HFFc6 (cell line): Measurements from ENCODE around the gene CCNY. TPM values are rescaled to one million over a fixed set of nuclear protein-coding genes. Genes with fewer than 3 reads are reported as not detected.

Experiments used
- DNase-seq: peaks from one replicate; pipeline ENCODE4 v3.0.0-alpha.2; 2018
- H3K27ac Mint-ChIP-seq: 2 replicates; pipeline ENCODE4 v1.8.0; 2020; ENCODE audit warnings: mild to moderate bottlenecking, mixed read lengths
- H3K27me3 Mint-ChIP-seq: 2 replicates; pipeline ENCODE4 v1.8.0; 2021; ENCODE audit warnings: mild to moderate bottlenecking, moderate library complexity, mixed read lengths; ENCODE audit not compliant: insufficient read depth
- H3K36me3 Mint-ChIP-seq: 2 replicates; pipeline ENCODE4 v1.8.0; 2021; ENCODE audit warnings: low read depth, mixed read lengths
- H3K4me1 Mint-ChIP-seq: 2 replicates; pipeline ENCODE4 v1.8.0; 2020; ENCODE audit warnings: low read depth, mixed read lengths
- H3K4me3 Mint-ChIP-seq: 2 replicates; pipeline ENCODE4 v1.8.0; 2020; ENCODE audit warnings: mild to moderate bottlenecking, moderate library complexity, mixed read lengths
- H3K9me3 Mint-ChIP-seq: 2 replicates; pipeline ENCODE4 v1.8.0; 2020; ENCODE audit warnings: mild to moderate bottlenecking, mixed read lengths
- total RNA-seq, 6 experiments: library from RNA; stranded (reverse); fragmentation: NEBNext Ultra II Directional; extraction: Animal tissue kit (Norgen Biotek cat#: 25700); gene quantifications; 2 replicates in 1 of 6; 3 replicates in 5 of 6; pipeline ENCODE4 v1.2.3, GENCODE V29; 2021
- TF ChIP-seq, protein P1 (sequence below): fragments of 200-600 bp; sonication (generic); IDR thresholded peaks from 2 replicates; pipeline ENCODE4 v1.5.0; 2021; ENCODE audit warnings: antibody characterized with exemption, mild to moderate bottlenecking

Gene CCNY
- total RNA-seq, 6 experiments from 2014 or later: 60.0 to 76.6 (median 69.9) TPM

DNA sequence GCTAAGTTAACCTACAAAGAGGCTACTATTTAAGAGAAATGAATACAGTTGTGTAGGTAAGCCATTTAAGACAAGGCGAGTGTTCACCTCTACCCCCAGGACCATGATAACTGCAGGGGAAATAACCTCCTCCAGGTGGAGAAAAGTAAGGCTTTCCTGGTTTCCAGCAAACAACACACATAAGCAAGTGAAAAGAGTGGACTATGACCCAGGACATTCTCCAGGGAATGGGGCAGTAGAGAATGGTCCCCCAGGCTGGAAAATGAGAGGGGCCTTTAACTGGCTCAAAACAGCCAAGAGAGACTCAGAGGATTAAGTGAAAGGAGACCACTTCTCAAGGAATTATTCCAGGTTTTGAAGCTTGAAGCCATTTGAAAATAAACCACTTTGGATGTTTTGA, 167.8 kb downstream of the CCNY start:
- TF ChIP-seq, protein P1, sequence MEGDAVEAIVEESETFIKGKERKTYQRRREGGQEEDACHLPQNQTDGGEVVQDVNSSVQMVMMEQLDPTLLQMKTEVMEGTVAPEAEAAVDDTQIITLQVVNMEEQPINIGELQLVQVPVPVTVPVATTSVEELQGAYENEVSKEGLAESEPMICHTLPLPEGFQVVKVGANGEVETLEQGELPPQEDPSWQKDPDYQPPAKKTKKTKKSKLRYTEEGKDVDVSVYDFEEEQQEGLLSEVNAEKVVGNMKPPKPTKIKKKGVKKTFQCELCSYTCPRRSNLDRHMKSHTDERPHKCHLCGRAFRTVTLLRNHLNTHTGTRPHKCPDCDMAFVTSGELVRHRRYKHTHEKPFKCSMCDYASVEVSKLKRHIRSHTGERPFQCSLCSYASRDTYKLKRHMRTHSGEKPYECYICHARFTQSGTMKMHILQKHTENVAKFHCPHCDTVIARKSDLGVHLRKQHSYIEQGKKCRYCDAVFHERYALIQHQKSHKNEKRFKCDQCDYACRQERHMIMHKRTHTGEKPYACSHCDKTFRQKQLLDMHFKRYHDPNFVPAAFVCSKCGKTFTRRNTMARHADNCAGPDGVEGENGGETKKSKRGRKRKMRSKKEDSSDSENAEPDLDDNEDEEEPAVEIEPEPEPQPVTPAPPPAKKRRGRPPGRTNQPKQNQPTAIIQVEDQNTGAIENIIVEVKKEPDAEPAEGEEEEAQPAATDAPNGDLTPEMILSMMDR: no peak
- no peaks in the 10 kb centered on the region for H3K4me1 Mint-ChIP-seq
- H3K27me3 Mint-ChIP-seq: no peaks in the 10 kb centered on the region
- H3K9me3 Mint-ChIP-seq: no peaks in the 10 kb centered on the region
- no peak for DNase-seq
- H3K36me3 Mint-ChIP-seq: no peaks in the 10 kb centered on the region
- no peak overlapping the region for H3K4me3 Mint-ChIP-seq
- H3K27ac Mint-ChIP-seq: no peak overlapping the region

DNA sequence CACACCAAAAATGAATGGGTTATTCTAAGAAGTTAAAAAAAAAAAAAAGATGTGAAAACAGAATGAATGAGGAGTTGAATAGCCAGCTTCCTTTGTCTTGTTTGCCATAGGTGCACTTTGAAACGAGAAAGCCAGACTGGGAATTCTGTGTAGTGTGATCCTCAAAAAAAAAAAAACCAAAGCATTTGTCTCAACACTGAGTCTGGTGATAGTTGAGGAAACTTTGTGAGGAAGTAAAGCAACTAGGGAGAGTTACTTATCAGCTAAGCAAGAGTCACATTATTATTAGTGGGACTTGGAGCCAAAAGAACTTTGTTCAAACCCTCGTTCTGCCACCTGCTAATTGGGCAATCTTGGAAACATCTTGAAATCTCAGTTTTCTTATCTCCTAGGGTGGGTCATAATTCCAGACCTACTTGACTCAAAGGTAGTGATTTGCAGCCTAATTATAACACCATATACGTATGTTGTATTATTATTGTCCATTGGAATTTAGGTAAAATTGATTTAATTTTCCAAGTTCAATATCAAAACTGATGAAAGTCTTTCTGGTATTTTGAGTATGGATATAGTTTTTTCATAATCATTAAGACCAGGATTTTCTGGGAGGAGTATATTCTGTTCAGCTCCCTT, 169.0 kb downstream of the CCNY start:
- Mint-ChIP-seq H3K9me3 (no peaks in the 10 kb centered on the region), H3K36me3 (no peaks in the 10 kb centered on the region), H3K4me3 (no peak overlapping the region), H3K27ac (no peak overlapping the region), H3K27me3 (no peaks in the 10 kb centered on the region), H3K4me1 (no peaks in the 10 kb centered on the region)
- TF ChIP-seq, protein P1: no peak
- DNase-seq: no peak

DNA sequence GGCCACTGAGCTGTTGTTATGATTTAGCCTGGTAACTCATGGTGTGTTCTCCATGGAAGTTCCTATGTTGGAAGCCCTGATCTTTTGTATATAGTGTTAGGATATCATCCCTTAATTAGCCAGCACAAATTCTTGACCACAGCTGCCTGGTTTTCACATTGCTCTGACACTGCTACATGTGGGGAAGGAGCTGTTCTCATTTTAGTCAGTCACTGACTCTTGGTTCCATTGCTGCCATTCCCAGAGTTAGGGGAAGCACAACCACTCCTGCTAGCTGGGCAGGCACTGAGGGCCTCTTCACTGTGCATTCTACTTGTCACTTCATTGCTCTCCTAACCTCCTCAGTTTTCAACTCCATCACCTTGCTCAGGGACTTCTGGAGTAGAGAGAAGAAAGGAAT, 170.4 kb downstream of the CCNY start:
- Mint-ChIP-seq H3K4me1 (no peaks in the 10 kb centered on the region), H3K4me3 (no peak overlapping the region), H3K27me3 (no peaks in the 10 kb centered on the region; the same call in 1 of the 2 replicates)

DNA sequence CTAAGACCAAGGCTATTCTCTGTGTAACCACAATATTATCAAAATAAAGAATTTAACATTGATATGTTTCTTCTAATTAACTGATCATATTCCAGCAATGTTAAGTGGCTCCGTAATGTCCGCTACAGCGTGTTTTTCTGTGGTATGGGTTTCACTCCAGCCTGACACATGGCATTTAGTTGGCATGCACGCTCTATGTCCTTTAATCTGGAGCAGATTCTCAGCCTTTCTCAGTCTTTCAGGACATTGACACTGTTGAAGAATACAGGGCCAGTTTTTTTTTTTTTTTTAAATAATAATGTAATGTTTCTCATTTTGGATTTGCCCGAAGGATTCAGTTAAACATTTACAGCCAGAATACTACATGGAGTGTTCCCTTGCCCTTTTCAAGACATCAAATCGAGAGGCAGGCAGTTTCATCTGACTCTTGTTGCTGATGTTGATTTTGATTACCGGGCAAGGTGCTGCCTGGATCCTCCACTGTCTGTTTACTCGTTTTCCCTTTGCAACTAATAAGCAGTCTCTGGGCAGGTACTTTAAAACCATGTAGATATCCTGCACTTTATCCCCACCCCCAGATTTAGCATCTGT, 171.3 kb downstream of the CCNY start:
- Mint-ChIP-seq H3K27me3 (no peaks in the 10 kb centered on the region; the same call in 1 of the 2 replicates), H3K4me1 (no peaks in the 10 kb centered on the region), H3K4me3 (no peak overlapping the region), H3K27ac (no peak overlapping the region), H3K9me3 (no peaks in the 10 kb centered on the region), H3K36me3 (peaks cover 7% of the 10 kb centered on the region)
- TF ChIP-seq, protein P1: no peak
- no peak for DNase-seq

More for the DNA sequence above, 170.4 kb downstream of the CCNY start:
- H3K9me3 Mint-ChIP-seq: no peaks in the 10 kb centered on the region
- H3K27ac Mint-ChIP-seq: no peak overlapping the region
- TF ChIP-seq, protein P1: no peak
- peaks cover 7% of the 10 kb centered on the region for H3K36me3 Mint-ChIP-seq
- no peak for DNase-seq

DNA sequence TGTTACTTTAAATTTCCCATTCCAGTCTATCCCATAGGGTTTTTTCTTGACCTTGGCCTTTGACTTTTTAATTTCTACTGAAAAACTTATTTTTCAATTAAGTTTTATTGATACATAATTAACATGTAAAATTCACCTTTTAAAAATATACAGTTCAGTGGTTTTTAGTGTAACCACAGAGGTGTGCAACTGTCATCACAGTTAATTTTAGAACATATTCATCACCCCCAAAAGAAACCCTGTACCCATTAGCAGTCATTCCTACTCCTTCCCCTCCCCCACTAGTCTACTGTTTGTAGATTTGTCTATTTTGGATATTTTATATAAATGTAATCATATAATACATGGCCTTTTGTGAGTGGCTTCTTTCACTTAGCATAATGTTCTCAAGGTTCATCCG, 172.3 kb downstream of the CCNY start:
- Mint-ChIP-seq H3K36me3 (peaks cover 7% of the 10 kb centered on the region), H3K27me3 (no peaks in the 10 kb centered on the region; the same call in 1 of the 2 replicates), H3K4me3 (no peak overlapping the region), H3K4me1 (no peaks in the 10 kb centered on the region), H3K27ac (no peak overlapping the region), H3K9me3 (no peaks in the 10 kb centered on the region)
- TF ChIP-seq, protein P1: no peak
- no peak for DNase-seq
